K562 (cell line): ENCODE data around the gene HLA-DMB. TPM values are rescaled to one million over a fixed set of nuclear protein-coding genes. Genes with fewer than 3 reads are reported as not detected.

Experiments
- ATAC-seq: fragments of 200-7000 bp; cut with Tn5 transposase; 3 replicates; pipeline ENCODE4 v1.9.1; 2020; ENCODE audit warnings: moderate library complexity
- BruUV-seq: library from RNA; stranded (reverse); fragments of 400-500 nt; replicated peaks from 2 replicates; lab custom pipeline; 2021; lab: Mats Ljungman, UMichigan
- CTCF ChIA-PET: fragments of 300-600 bp; formaldehyde crosslinking; extraction: SDS; loops from one replicate; lab custom pipeline; 2021; ENCODE audit warnings: low intra/inter-chr PET ratio; lab: Yijun Ruan, JAX
- POLR2A ChIA-PET: fragments of 300-600, 350-650 bp; sonication (Branson Sonifier 250); formaldehyde crosslinking; extraction: SDS; loops from one replicate; lab custom pipeline; 2021; ENCODE audit warnings: antibody characterized with exemption, inconsistent platforms; lab: Yijun Ruan, JAX
- DNase-seq, 4 experiments: peaks; one replicate each; pipeline versions ENCODE4 v3.0.0 to v3.0.0-alpha.2; 2011 to 2018; ENCODE audit warnings: low spot score in 3 of 4, mixed read lengths in 3 of 4; ENCODE audit errors: extremely low read depth in 1 of 4
- FAIRE-seq: peaks from 2 replicates; lab custom pipeline; 2011; peaks lifted over from hg19 to GRCh38; lab: Jason Lieb, UNC
- H2AFZ ChIP-seq: 2 replicates; pipeline ENCODE4 v1.6.0; 2011; ENCODE audit warnings: low read depth, low read length, control low read depth, inconsistent platforms
- H3K27ac ChIP-seq: fragments of 200-600 bp; 3 replicates; pipeline ENCODE4 v1.8.0; 2011; ENCODE audit warnings: low read depth, mild to moderate bottlenecking, control low read depth, inconsistent platforms, low read length, moderate library complexity, mixed read lengths; ENCODE audit errors: extremely low read depth
- H3K27me3 ChIP-seq, 2 experiments: fragments of 300-600 bp in 1 of 2; 2 replicates in 1 of 2; 3 replicates in 1 of 2; pipeline versions ENCODE4 v1.6.0 to v1.8.0; 2011; ENCODE audit warnings: inconsistent platforms in 2 of 2, low read length in 2 of 2, mild to moderate bottlenecking in 1 of 2, mixed read lengths in 1 of 2, moderate library complexity in 1 of 2; ENCODE audit not compliant: control insufficient read depth in 2 of 2, insufficient read depth in 2 of 2
- H3K36me3 ChIP-seq: fragments of 300-600 bp; 3 replicates; pipeline ENCODE4 v1.8.0; 2011; ENCODE audit warnings: mild to moderate bottlenecking, low read length, inconsistent platforms; ENCODE audit not compliant: control insufficient read depth, insufficient read depth
- H3K4me1 ChIP-seq, 2 experiments: fragments of 200-600 bp in 1 of 2; replicated peaks in 1 of 2; 2 replicates in 1 of 2; 3 replicates in 1 of 2; pipeline versions ENCODE4 v1.5.1 to v1.8.0; 2011; ENCODE audit warnings: inconsistent platforms in 2 of 2, low read length in 2 of 2, mild to moderate bottlenecking in 1 of 2, mixed read lengths in 1 of 2, moderate library complexity in 1 of 2; ENCODE audit not compliant: control insufficient read depth in 2 of 2, insufficient read depth in 2 of 2
- H3K4me2 ChIP-seq: 2 replicates; pipeline ENCODE4 v1.6.1; 2011; ENCODE audit warnings: low read length, control low read depth, inconsistent platforms, mixed read lengths; ENCODE audit not compliant: insufficient read depth
- H3K4me3 ChIP-seq: fragments of 200-600 bp; sonication (generic), shearing (Covaris generic); 2 replicates; pipeline ENCODE4 v1.5.1; 2016; ENCODE audit warnings: control low read depth, inconsistent platforms
- H3K79me2 ChIP-seq: fragments of 200-600 bp; 3 replicates; pipeline ENCODE4 v1.8.0; 2011; ENCODE audit warnings: low read length, inconsistent platforms; ENCODE audit not compliant: control insufficient read depth, insufficient read depth
- H3K9ac ChIP-seq, 2 experiments: 2 replicates each; pipeline versions ENCODE4 v1.6.0 to v1.6.1; 2011; ENCODE audit warnings: low read depth in 2 of 2, low read length in 2 of 2, control low read depth in 1 of 2, inconsistent platforms in 1 of 2, mild to moderate bottlenecking in 1 of 2, mixed read lengths in 1 of 2; ENCODE audit not compliant: insufficient read depth in 1 of 2
- H3K9me1 ChIP-seq: one replicate; pipeline ENCODE4 v1.6.0; 2011; ENCODE audit warnings: inconsistent platforms, mild to moderate bottlenecking, low read length, moderate library complexity; ENCODE audit not compliant: control insufficient read depth, insufficient read depth
- H3K9me3 ChIP-seq: replicated peaks from 2 replicates; pipeline ENCODE4 v1.5.1; 2011; ENCODE audit warnings: low read depth, low read length, inconsistent platforms; ENCODE audit not compliant: control insufficient read depth, insufficient read depth
- H4K20me1 ChIP-seq: replicated peaks from 2 replicates; pipeline ENCODE4 v1.6.1; 2011; ENCODE audit warnings: low read length, inconsistent platforms, mixed read lengths; ENCODE audit not compliant: control insufficient read depth, insufficient read depth
- C11orf30 ChIP-seq: fragments of 450-650 bp; IDR thresholded peaks from 2 replicates; pipeline ENCODE4 v1.6.1; 2016; ENCODE audit warnings: low read depth, mild to moderate bottlenecking
- GABPA ChIP-seq: fragments of 200-800 bp; sonication (Bioruptor generic); conservative IDR thresholded peaks from 2 replicates; pipeline ENCODE4 v1.6.1; 2016; ENCODE audit warnings: low read depth, missing genetic modification characterization, missing compliant biosample characterization
- NCOA4 ChIP-seq: fragments of 450-650 bp; IDR thresholded peaks from 2 replicates; pipeline ENCODE4 v1.6.1; 2018; ENCODE audit warnings: mild to moderate bottlenecking; ENCODE audit not compliant: partially characterized antibody
- ZNF23 ChIP-seq: fragments of 250-450 bp; sonication (Bioruptor Pico); IDR thresholded peaks from 2 replicates; pipeline ENCODE4 v1.4.0; 2020; ENCODE audit warnings: mild to moderate bottlenecking
- ZNF316 ChIP-seq: fragments of 450-650 bp; IDR thresholded peaks from 2 replicates; pipeline ENCODE4 v1.6.1; 2016
- WGBS: fragments of 100-300 bp; shearing (Covaris generic); methylation state at CpG from one replicate; pipeline ENCODE4 v1.1.6; 2016; ENCODE audit warnings: low coverage, mixed read lengths; ENCODE audit not compliant: insufficient coverage; ENCODE audit errors: missing lambda C conversion rate; 5-methylcytosine and 5-hydroxymethylcytosine counted together
- in situ Hi-C: fragments of 300-500 bp; cut with MboI; formaldehyde crosslinking; loops from 4 replicates; pipeline ENCODE4 v1.15.0; 2018; ENCODE audit warnings: inconsistent platforms, mixed read lengths
- intact Hi-C: fragments of 100-400 bp; cut with micrococcal nuclease; formaldehyde crosslinking; loops from 2 replicates; pipeline ENCODE4 v1.14.2; 2022
- polyA plus RNA-seq, 8 experiments: library from polyadenylated mRNA; depleted of rRNA in 4 of 8; stranded (reverse) in 5 of 8; unstranded in 3 of 8; fragments of >200 nt; fragmentation: Nextera tagmentation in 2 of 8; fragmentation: Illumina TruSeq in 1 of 8; extraction: Ambion mirVana in 2 of 8; extraction: Trizol in 1 of 8; gene quantifications; 2 replicates each; pipeline versions ENCODE4 v1.2.1 to v1.2.3, GENCODE V29; 2011 to 2014; ENCODE audit warnings: inconsistent platforms in 1 of 8, missing spikeins in 1 of 8
- total RNA-seq, 7 experiments: library from RNA; depleted of rRNA in 6 of 7; stranded (reverse); fragments of >200 nt in 6 of 7; fragmentation: Illumina TruSeq in 2 of 7; extraction: Trizol in 2 of 7; gene quantifications; 2 replicates each; pipeline versions ENCODE4 v1.2.1 to v1.2.3, GENCODE V29; 2011 to 2021; ENCODE audit warnings: low replicate concordance in 1 of 7
- TF ChIP-seq, protein P1 (sequence below): sonication (generic); formaldehyde crosslinking; IDR thresholded peaks from 2 replicates; pipeline ENCODE4 v1.8.0; 2022; ENCODE audit warnings: mild to moderate bottlenecking, missing genetic modification reagents

The HLA-DMB gene
- total and polyA plus RNA-seq, 9 of the 15 experiments (the other 6 are each of a cell fraction or from before 2014, with no cell fraction given) = 0.38 TPM; not detected in 8

DNA sequence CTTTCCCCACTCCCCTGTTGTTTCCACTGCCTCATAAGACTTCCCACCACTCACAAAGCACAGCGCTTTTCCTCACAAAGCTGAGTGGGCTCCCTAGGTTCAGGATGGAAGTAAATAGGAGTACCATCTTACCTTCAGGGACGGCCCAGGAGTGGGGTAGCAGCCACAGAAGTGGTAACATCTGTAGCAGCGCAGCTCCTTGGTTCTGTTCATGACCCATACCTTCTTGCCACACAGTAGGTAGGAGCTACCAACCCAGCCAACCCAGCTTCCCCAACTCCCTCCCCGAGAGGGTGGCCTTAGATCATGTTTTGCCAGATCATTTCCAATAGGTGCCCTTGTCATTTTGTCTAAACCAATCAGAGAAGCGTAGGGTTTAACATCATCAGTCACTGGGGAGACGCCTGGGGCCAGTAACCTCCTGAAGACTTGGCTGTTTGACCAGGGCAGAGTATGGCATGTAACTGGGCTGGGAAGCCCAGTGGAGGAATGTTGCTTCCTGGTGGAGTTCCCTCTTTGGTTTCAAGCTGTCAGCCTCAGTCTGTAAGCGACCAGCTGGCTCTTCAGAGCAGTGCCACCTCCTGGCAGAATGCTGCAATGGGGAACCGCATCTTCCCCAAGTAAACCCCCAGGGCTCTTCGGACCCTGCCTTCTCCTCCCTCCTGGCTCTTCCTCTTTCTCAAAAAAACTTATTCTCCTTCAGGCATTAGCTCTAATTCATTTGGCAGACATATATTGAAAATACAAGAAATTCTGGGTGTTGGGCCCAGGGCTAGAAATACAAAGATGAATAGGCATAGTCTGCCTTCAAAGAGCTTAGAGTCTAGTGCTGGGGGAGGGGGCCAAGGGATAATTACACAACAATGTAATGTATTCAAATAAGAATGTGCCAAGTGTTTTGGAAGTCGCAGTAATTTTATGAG is 12.2 kb upstream of the HLA-DMB start, which contains the start of gene HLA-DMA (continued):
- no peak for TF ChIP-seq GABPA (tag)
- TF ChIP-seq ZNF23 = no peak
- TF ChIP-seq, protein P1, sequence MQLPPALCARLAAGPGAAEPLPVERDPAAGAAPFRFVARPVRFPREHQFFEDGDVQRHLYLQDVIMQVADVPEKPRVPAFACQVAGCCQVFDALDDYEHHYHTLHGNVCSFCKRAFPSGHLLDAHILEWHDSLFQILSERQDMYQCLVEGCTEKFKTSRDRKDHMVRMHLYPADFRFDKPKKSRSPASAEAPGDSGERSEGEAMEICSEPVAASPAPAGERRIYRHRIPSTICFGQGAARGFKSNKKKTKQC (CRISPR knock-in tag) = no peak

DNA sequence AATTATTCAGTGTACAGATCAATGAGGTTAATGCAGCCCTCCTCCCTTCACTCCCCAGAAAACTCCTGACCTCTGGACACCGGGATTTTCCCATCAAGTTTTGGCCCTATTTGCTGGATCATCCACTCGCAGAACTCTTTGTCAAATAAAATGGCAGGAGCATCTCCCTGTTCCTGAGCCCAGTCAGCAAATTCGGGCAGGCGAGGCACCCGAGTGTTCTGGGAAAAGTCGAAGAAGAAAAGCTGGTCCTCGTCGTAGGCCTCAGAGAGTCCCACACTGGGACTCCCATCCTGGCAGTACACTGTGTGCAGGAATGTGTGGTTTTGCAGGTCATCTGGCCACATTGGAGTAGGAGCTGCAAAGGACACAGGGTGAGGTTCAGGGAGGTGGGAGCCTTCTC is 9.6 kb upstream of the HLA-DMB start:
- no peak for ATAC-seq
- Histone ChIP-seq H4K20me1 (no peaks in the 10 kb centered on the region), H2AFZ (no peak overlapping the region), H3K4me3 (no peak overlapping the region), H3K9ac (no peak overlapping the region), H3K4me2 (no peak overlapping the region), H3K4me1 (no peaks in the 10 kb centered on the region; a peak in 1 of 5 replicates), H3K27ac (no peak overlapping the region), H3K9me1 (no peaks in the 10 kb centered on the region), H3K27me3 (peaks cover 2 to 27% of the 10 kb centered on the region in 2 experiments; a peak in 3 of 5 replicates), H3K36me3 (no peaks in the 10 kb centered on the region), H3K79me2 (no peaks in the 10 kb centered on the region), H3K9me3 (no peaks in the 10 kb centered on the region)
- CTCF ChIA-PET = no interaction called here
- POLR2A ChIA-PET = interaction anchor here (1.1 to 13.5 kb wide), 2 partner anchors 12 to 21 kb away, joined by 3 to 309 read pairs; partner anchors contain the start of gene BRD2
- WGBS = 9% methylated on average over 8 of the region's 8 CpGs
- no peak for FAIRE-seq
- DNase-seq = no peak
- peak; percentile 40; the same call in 1 of the 2 replicates for TF ChIP-seq ZNF316
- no peak for TF ChIP-seq NCOA4
- peak; percentile 20; the same call in 1 of the 2 replicates for TF ChIP-seq C11orf30
- intact Hi-C loops = no loop called here
- no TSS peak for BruUV-seq
- in situ Hi-C loops = loop anchor here (25.0 kb wide), 1 partner anchor 1413 kb away; the partner anchor contains the start of genes ATP6V1G2, DDX39B, MCCD1 and NFKBIL1
